CD14-positive monocyte (primary cell): ENCODE results near the gene MS4A13. TPM values are rescaled to one million over a fixed set of nuclear protein-coding genes. Genes with fewer than 3 reads are reported as not detected.

Experiments
- DNase-seq, 3 donors: peaks; one replicate each; pipeline ENCODE4 v3.0.0-alpha.2; 2011 to 2022
- H2AFZ ChIP-seq: 2 replicates; pipeline ENCODE4 v1.6.0; 2012; ENCODE audit warnings: mild to moderate bottlenecking, low read depth, low read length, inconsistent platforms; ENCODE audit not compliant: insufficient read depth, poor library complexity, severe bottlenecking
- H3K27ac ChIP-seq, 2 donors: 1 replicate in 1 of 2; 2 replicates in 1 of 2; pipeline ENCODE4 v1.5.1; 2012 to 2013; ENCODE audit warnings: low read length in 2 of 2, control low read depth in 1 of 2, inconsistent platforms in 1 of 2, low read depth in 1 of 2, mild to moderate bottlenecking in 1 of 2
- H3K27me3 ChIP-seq, 2 donors: one replicate each; pipeline versions ENCODE4 v1.6.0 to v1.6.1; 2011 to 2013; ENCODE audit warnings: low read length in 2 of 2; ENCODE audit not compliant: control insufficient read depth in 2 of 2, insufficient read depth in 2 of 2
- H3K36me3 ChIP-seq, 2 donors: replicated peaks in 1 of 2; 1 replicate in 1 of 2; 2 replicates in 1 of 2; pipeline versions ENCODE4 v1.5.1 to v1.6.1; 2012 to 2013; ENCODE audit warnings: low read length in 2 of 2, control low read depth in 1 of 2, inconsistent platforms in 1 of 2, mild to moderate bottlenecking in 1 of 2; ENCODE audit not compliant: insufficient read depth in 2 of 2, control insufficient read depth in 1 of 2
- H3K4me1 ChIP-seq, 2 donors: 1 replicate in 1 of 2; 2 replicates in 1 of 2; pipeline versions ENCODE4 v1.5.1 to v1.6.1; 2012 to 2013; ENCODE audit warnings: low read length in 2 of 2, control low read depth in 1 of 2, inconsistent platforms in 1 of 2, mild to moderate bottlenecking in 1 of 2, moderate library complexity in 1 of 2; ENCODE audit not compliant: insufficient read depth in 2 of 2, control insufficient read depth in 1 of 2
- H3K4me2 ChIP-seq: replicated peaks from 2 replicates; pipeline ENCODE3; 2012; ENCODE audit warnings: low read length, moderate library complexity, mild to moderate bottlenecking; ENCODE audit not compliant: poor library complexity, severe bottlenecking; ENCODE audit errors: extremely low read depth
- H3K4me3 ChIP-seq, 3 experiments: fragments of 200-600 bp in 1 of 3; sonication (generic) in 1 of 3; replicated peaks in 1 of 3; 1 replicate in 2 of 3; 2 replicates in 1 of 3; pipeline ENCODE4 v1.5.1; 2011 to 2013; ENCODE audit warnings: low read length in 3 of 3, mild to moderate bottlenecking in 3 of 3, control low read depth in 2 of 3, low read depth in 2 of 3, inconsistent platforms in 1 of 3, moderate library complexity in 1 of 3
- H3K79me2 ChIP-seq: 2 replicates; pipeline ENCODE4 v1.6.0; 2012; ENCODE audit warnings: mild to moderate bottlenecking, control low read depth, inconsistent platforms, low read length, moderate library complexity; ENCODE audit not compliant: insufficient read depth
- H3K9ac ChIP-seq: 2 replicates; pipeline ENCODE4 v1.6.0; 2017; ENCODE audit warnings: low read length, mild to moderate bottlenecking; ENCODE audit not compliant: insufficient read depth, poor library complexity, severe bottlenecking
- H3K9me3 ChIP-seq, 2 donors: replicated peaks in 1 of 2; 1 replicate in 1 of 2; 2 replicates in 1 of 2; pipeline versions ENCODE4 v1.5.1 to v1.6.1; 2012 to 2013; ENCODE audit warnings: low read length in 2 of 2, control low read depth in 1 of 2; ENCODE audit not compliant: control insufficient read depth in 1 of 2, insufficient read depth in 1 of 2
- H4K20me1 ChIP-seq: 2 replicates; pipeline ENCODE4 v1.6.0; 2012; ENCODE audit warnings: mild to moderate bottlenecking, low read length, control low read depth, moderate library complexity; ENCODE audit not compliant: insufficient read depth
- H3K27ac Mint-ChIP-seq, 7 donors: one replicate each; pipeline ENCODE4 v1.8.0; 2020; ENCODE audit warnings: mild to moderate bottlenecking in 7 of 7, mixed read lengths in 7 of 7, moderate library complexity in 6 of 7, inconsistent platforms in 2 of 7
- H3K27me3 Mint-ChIP-seq, 3 donors: one replicate each; pipeline ENCODE4 v1.8.0; 2021 to 2022; ENCODE audit warnings: low read depth in 3 of 3, mild to moderate bottlenecking in 3 of 3, mixed read lengths in 3 of 3, moderate library complexity in 3 of 3, inconsistent platforms in 1 of 3
- H3K36me3 Mint-ChIP-seq, 2 donors: one replicate each; pipeline ENCODE4 v1.8.0; 2020; ENCODE audit warnings: mixed read lengths in 2 of 2, inconsistent platforms in 1 of 2, mild to moderate bottlenecking in 1 of 2
- H3K4me1 Mint-ChIP-seq: one replicate; pipeline ENCODE4 v1.8.0; 2020; ENCODE audit warnings: mild to moderate bottlenecking, mixed read lengths
- H3K4me3 Mint-ChIP-seq, 2 donors: one replicate each; pipeline ENCODE4 v1.8.0; 2020; ENCODE audit warnings: mild to moderate bottlenecking in 2 of 2, mixed read lengths in 2 of 2, moderate library complexity in 1 of 2
- H3K9me3 Mint-ChIP-seq, 7 donors: one replicate each; pipeline ENCODE4 v1.8.0; 2020 to 2022; ENCODE audit warnings: mixed read lengths in 7 of 7, mild to moderate bottlenecking in 6 of 7, moderate library complexity in 6 of 7, inconsistent platforms in 2 of 7
- CTCF ChIP-seq: fragments of 200-600 bp; IDR thresholded peaks from one replicate; pipeline ENCODE4 v1.8.0; 2022; ENCODE audit warnings: antibody characterized with exemption, mild to moderate bottlenecking
- WGBS: methylation state at CpG from one replicate; pipeline ENCODE4 v1.1.5; 2013; ENCODE audit warnings: missing lambda C conversion rate; ENCODE audit not compliant: insufficient coverage; 5-methylcytosine and 5-hydroxymethylcytosine counted together
- intact Hi-C, 2 donors: fragments of 100-400 bp; cut with micrococcal nuclease; formaldehyde crosslinking; loops; one replicate each; pipeline versions ENCODE4 v1.15.0 to v1.15.1; 2023
- polyA minus RNA-seq: library from RNA; depleted of rRNA, polyadenylated mRNA; stranded (reverse); fragments of >200 nt; gene quantifications from 2 replicates; pipeline ENCODE4 v1.2.3, GENCODE V29; 2012
- polyA plus RNA-seq, 3 donors: library from polyadenylated mRNA; depleted of rRNA in 1 of 3; unstranded in 2 of 3; stranded (reverse) in 1 of 3; fragments of 300-500 nt in 2 of 3; fragments of >200 nt in 1 of 3; fragmentation: Illumina TruSeq in 2 of 3; gene quantifications; 1 replicate in 2 of 3; 2 replicates in 1 of 3; pipeline ENCODE4 v1.2.3, GENCODE V29; 2012 to 2021
- total RNA-seq, 12 experiments: library from RNA in 1 of 12; stranded (reverse) in 1 of 12; fragments of 120-200 nt in 1 of 12; gene quantifications; one replicate each; pipeline ENCODE4 v1.2.4 and lab custom pipeline; 2013 to 2026; ENCODE audit warnings: mixed read lengths in 6 of 12, inconsistent platforms in 1 of 12

The MS4A13 gene
- total RNA-seq (2013): not detected
- polyA plus RNA-seq (not detected), polyA minus RNA-seq (not detected in 2 replicates), total RNA-seq (lab: John Stamatoyannopoulos, UW) (0 to 1.7 (median 0) reads per million in 11 experiments)

DNA sequence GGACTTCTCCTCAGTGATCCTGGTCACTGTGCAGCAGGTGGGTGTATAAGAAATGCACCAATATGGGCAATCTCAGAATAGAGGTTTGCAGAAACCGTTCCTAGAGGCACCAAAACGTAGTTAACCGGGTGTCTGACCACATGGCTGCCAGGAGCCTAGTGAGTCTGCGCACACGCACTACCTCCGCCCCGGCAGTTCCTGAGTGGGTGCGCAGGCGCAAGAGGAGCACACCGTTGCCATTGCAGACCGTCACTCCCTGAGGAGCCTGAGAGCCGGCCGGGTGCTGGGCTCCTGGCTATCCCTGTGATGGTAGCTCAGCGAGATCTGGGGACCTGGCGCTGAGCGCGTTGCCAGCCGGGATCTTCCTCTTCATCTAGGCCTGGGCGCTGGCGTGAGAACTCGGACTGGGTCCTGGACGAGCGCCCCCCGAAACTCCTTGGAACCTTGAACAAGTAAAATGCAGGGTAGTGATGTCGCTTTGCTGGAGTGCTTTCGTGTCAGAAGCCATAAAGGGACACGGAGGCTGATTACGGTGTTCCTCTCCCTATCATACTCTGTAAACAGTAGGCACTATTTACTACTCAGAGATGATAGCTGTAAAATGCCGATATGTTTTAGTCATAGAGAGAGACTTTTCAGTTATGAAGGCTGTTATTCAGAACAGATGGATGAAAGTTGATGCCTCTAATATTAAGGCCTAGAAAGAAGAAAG, at the start of gene MS4A13:
Gene MS4A13 (plus strand): TSS at position 249 of the 712 bp plus-strand sequence. CDS start 2,692 bp downstream, outside the sequence.
- DNase-seq: no peak
- no peak within 1 kb of the TSS for H3K4me3 ChIP-seq
- no peaks in the 10 kb centered on the region for H3K36me3 Mint-ChIP-seq
- peaks cover 0 to 8% (median 0%) of the 10 kb centered on the region in 3 donors for H3K27me3 Mint-ChIP-seq
- H3K9ac ChIP-seq: no peak within 1 kb of the TSS
- H3K4me3 Mint-ChIP-seq: no peak within 1 kb of the TSS
- intact Hi-C loops: no loop called here
- no peak within 1 kb of the TSS for H3K4me2 ChIP-seq
- peaks cover 0 to 2% of the 10 kb centered on the region in 2 donors for H3K27me3 ChIP-seq
- no peak within 1 kb of the TSS for H3K27ac ChIP-seq
- no peaks in the 10 kb centered on the region for H4K20me1 ChIP-seq
- H3K4me1 Mint-ChIP-seq: peaks cover 13% of the 10 kb centered on the region
- H3K36me3 ChIP-seq: no peaks in the 10 kb centered on the region
- WGBS: over 99% methylated on average over 18 of the region's 29 CpGs
- H3K27ac Mint-ChIP-seq: peak within 1 kb of the TSS in 1 of 7 donors; percentile 53
- H3K9me3 ChIP-seq: peaks cover 0 to 2% of the 10 kb centered on the region in 2 donors
- H3K4me1 ChIP-seq: peaks cover 0 to 3% of the 10 kb centered on the region in 2 donors
- no peak for TF ChIP-seq CTCF
- no peaks in the 10 kb centered on the region for H3K79me2 ChIP-seq
- H2AFZ ChIP-seq: no peak within 1 kb of the TSS
- H3K9me3 Mint-ChIP-seq: peaks cover 0 to 10% (median 6%) of the 10 kb centered on the region in 7 donors

DNA sequence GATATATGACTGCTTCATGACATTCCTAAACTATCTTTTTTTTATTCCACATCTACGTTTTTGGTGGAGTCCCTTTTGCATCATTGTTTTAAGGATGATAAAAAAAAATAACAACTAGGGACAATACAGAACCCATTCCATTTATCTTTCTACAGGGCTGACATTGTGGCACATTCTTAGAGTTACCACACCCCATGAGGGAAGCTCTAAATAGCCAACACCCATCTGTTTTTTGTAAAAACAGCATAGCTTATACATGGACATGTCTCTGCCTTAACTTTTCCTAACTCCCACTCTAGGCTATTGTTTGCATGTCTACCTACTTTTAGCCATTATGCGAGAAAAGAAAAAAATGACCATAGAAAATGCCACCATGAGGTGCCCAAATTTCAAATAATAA, 46.4 kb upstream of the MS4A13 start:
- no peaks in the 10 kb centered on the region for H3K36me3 ChIP-seq
- Mint-ChIP-seq H3K27me3 (peaks cover 0 to 2% (median 0%) of the 10 kb centered on the region in 3 donors), H3K36me3 (no peaks in the 10 kb centered on the region), H3K9me3 (peaks cover 0 to 3% (median 0%) of the 10 kb centered on the region in 7 donors), H3K4me3 (no peak overlapping the region), H3K4me1 (peaks cover 20% of the 10 kb centered on the region), H3K27ac (no peak overlapping the region)
- intact Hi-C loops: no loop called here
- DNase-seq: no peak
- peaks cover 12 to 20% of the 10 kb centered on the region in 2 donors for H3K4me1 ChIP-seq
- H4K20me1 ChIP-seq: no peaks in the 10 kb centered on the region
- H3K9ac ChIP-seq: no peak overlapping the region
- H3K27me3 ChIP-seq: no peaks in the 10 kb centered on the region
- H3K4me2 ChIP-seq: no peak overlapping the region
- H3K4me3 ChIP-seq: no peak overlapping the region
- no peak overlapping the region for H2AFZ ChIP-seq
- H3K27ac ChIP-seq: peak overlapping the region in 1 of 2 donors; percentile 6
- WGBS: no CpG with 5 or more reads among the region's 2 CpGs
- H3K9me3 ChIP-seq: no peaks in the 10 kb centered on the region
- H3K79me2 ChIP-seq: no peaks in the 10 kb centered on the region
- TF ChIP-seq CTCF: no peak
